HepG2 (cell line): Measurements from ENCODE around the gene SAPCD2. TPM values are rescaled to one million over a fixed set of nuclear protein-coding genes. Genes with fewer than 3 reads are reported as not detected.
A peak's percentile ranks its signal among the peaks of the same experiment; 100 is the strongest.

Source experiments
- ATAC-seq: fragments of 200-7000 bp; cut with Tn5 transposase; 3 replicates; pipeline ENCODE4 v1.9.1; 2020; ENCODE audit warnings: mild to moderate bottlenecking, moderate library complexity
- BruUV-seq: library from RNA; stranded (reverse); fragments of 400-500 nt; replicated peaks from 2 replicates; lab custom pipeline; 2021; lab: Mats Ljungman, UMichigan
- CTCF ChIA-PET: fragments of 300-600 bp; formaldehyde crosslinking; extraction: SDS; loops from one replicate; lab custom pipeline; 2021; ENCODE audit warnings: low total read pairs, inconsistent platforms, low intra/inter-chr PET ratio; lab: Yijun Ruan, JAX
- POLR2A ChIA-PET: fragments of 350-600 bp; sonication (Branson Sonifier 250); formaldehyde crosslinking; loops from one replicate; lab custom pipeline; 2020; ENCODE audit warnings: antibody characterized with exemption, inconsistent platforms; lab: Yijun Ruan, JAX
- DNase-seq: peaks from one replicate; pipeline ENCODE4 v3.0.0-alpha.2; 2015; ENCODE audit warnings: low spot score
- FAIRE-seq: peaks from 3 replicates; lab custom pipeline; 2011; peaks lifted over from hg19 to GRCh38; lab: Jason Lieb, UNC
- H2AFZ ChIP-seq: one replicate; pipeline ENCODE4 v1.6.1; 2011; ENCODE audit warnings: low read length, inconsistent platforms
- H3K27ac ChIP-seq: fragments of 300-600 bp; 3 replicates; pipeline ENCODE4 v1.8.0; 2011; ENCODE audit warnings: mixed run types, mild to moderate bottlenecking, mixed read lengths, low read length, inconsistent platforms; ENCODE audit not compliant: insufficient read depth; ENCODE audit errors: extremely low read length
- H3K27me3 ChIP-seq, 2 experiments: fragments of 200-600 bp in 1 of 2; 2 replicates in 1 of 2; 3 replicates in 1 of 2; pipeline versions ENCODE4 v1.6.0 to v1.8.0; 2011; ENCODE audit warnings: low read length in 2 of 2, mild to moderate bottlenecking in 2 of 2, moderate library complexity in 2 of 2, inconsistent platforms in 1 of 2; ENCODE audit not compliant: insufficient read depth in 2 of 2, control insufficient read depth in 1 of 2
- H3K36me3 ChIP-seq, 2 experiments: fragments of 200-600 bp in 1 of 2; replicated peaks in 1 of 2; 2 replicates in 1 of 2; 3 replicates in 1 of 2; pipeline versions ENCODE4 v1.5.1 to v1.8.0; 2011; ENCODE audit warnings: low read length in 2 of 2, inconsistent platforms in 1 of 2; ENCODE audit not compliant: insufficient read depth in 2 of 2, control insufficient read depth in 1 of 2
- H3K4me1 ChIP-seq: 2 replicates; pipeline ENCODE4 v1.5.1; 2012; ENCODE audit warnings: low read length, inconsistent platforms; ENCODE audit not compliant: insufficient read depth
- H3K4me2 ChIP-seq: 2 replicates; pipeline ENCODE4 v1.6.0; 2011; ENCODE audit warnings: low read depth, low read length, inconsistent platforms
- H3K4me3 ChIP-seq, 3 experiments: fragments of 200-600 bp in 1 of 3; sonication (generic), shearing (Covaris generic) in 1 of 3; replicated peaks in 1 of 3; 2 replicates each; pipeline ENCODE4 v1.5.1; 2011 to 2016; ENCODE audit warnings: low read length in 3 of 3, inconsistent platforms in 2 of 3, low read depth in 2 of 3, mild to moderate bottlenecking in 2 of 3, control low read depth in 1 of 3, mixed read lengths in 1 of 3; ENCODE audit not compliant: insufficient read depth in 1 of 3
- H3K79me2 ChIP-seq: one replicate; pipeline ENCODE4 v1.6.1; 2011; ENCODE audit warnings: low read length, inconsistent platforms; ENCODE audit not compliant: insufficient read depth
- H3K9ac ChIP-seq: 2 replicates; pipeline ENCODE4 v1.6.0; 2011; ENCODE audit warnings: mild to moderate bottlenecking, low read depth, low read length, inconsistent platforms; ENCODE audit not compliant: insufficient read depth
- H3K9me3 ChIP-seq: 2 replicates; pipeline ENCODE4 v1.5.1; 2012; ENCODE audit warnings: mild to moderate bottlenecking, low read length
- H4K20me1 ChIP-seq: 2 replicates; pipeline ENCODE4 v1.6.0; 2011; ENCODE audit warnings: inconsistent platforms, mild to moderate bottlenecking, low read length, moderate library complexity; ENCODE audit not compliant: insufficient read depth
- ELF4 ChIP-seq: sonication (generic); formaldehyde crosslinking; IDR thresholded peaks from 2 replicates; pipeline ENCODE4 v1.5.0; 2020; ENCODE audit warnings: missing genetic modification reagents, mild to moderate bottlenecking, moderate library complexity, borderline replicate concordance
- HDAC6 ChIP-seq: fragments of 200-600 bp; sonication (generic); IDR thresholded peaks from 2 replicates; pipeline ENCODE4 v1.7.0; 2017; ENCODE audit warnings: mild to moderate bottlenecking, antibody characterized with exemption, low read length, low read depth
- IKZF4 ChIP-seq: sonication (generic); formaldehyde crosslinking; IDR thresholded peaks from 2 replicates; pipeline ENCODE4 v1.5.1; 2020; ENCODE audit warnings: borderline replicate concordance, mild to moderate bottlenecking, low read depth, missing genetic modification reagents; ENCODE audit errors: not compliant biosample characterization
- NFE2 ChIP-seq: sonication (generic); formaldehyde crosslinking; IDR thresholded peaks from 2 replicates; pipeline ENCODE4 v1.4.0; 2020; ENCODE audit warnings: missing genetic modification reagents
- RBM22 ChIP-seq: fragments of 200-400 bp; formaldehyde crosslinking; optimal IDR thresholded peaks from 2 replicates; pipeline ENCODE3; 2017; ENCODE audit warnings: mild to moderate bottlenecking, low read length, moderate library complexity
- SNAI1 ChIP-seq: sonication (generic); formaldehyde crosslinking; IDR thresholded peaks from 2 replicates; pipeline ENCODE4 v1.5.0; 2020; ENCODE audit warnings: mild to moderate bottlenecking, missing genetic modification reagents, borderline replicate concordance
- TEAD3 ChIP-seq: optimal IDR thresholded peaks from 2 replicates; pipeline ENCODE3; 2016; ENCODE audit warnings: borderline replicate concordance
- ZMYM3 ChIP-seq: sonication (generic); formaldehyde crosslinking; IDR thresholded peaks from 2 replicates; pipeline ENCODE4 v1.5.1; 2020; ENCODE audit warnings: mild to moderate bottlenecking, missing genetic modification reagents
- ZNF850 ChIP-seq: sonication (generic); formaldehyde crosslinking; conservative IDR thresholded peaks from 2 replicates; pipeline ENCODE4 v1.9.0; 2021; ENCODE audit warnings: mild to moderate bottlenecking, missing genetic modification reagents
- ZNF891 ChIP-seq: sonication (generic); formaldehyde crosslinking; IDR thresholded peaks from 2 replicates; pipeline ENCODE4 v1.5.0; 2020; ENCODE audit warnings: mild to moderate bottlenecking, missing genetic modification reagents
- WGBS: methylation state at CpG from one replicate; pipeline ENCODE4 v1.1.6; 2017; ENCODE audit warnings: low lambda C conversion rate; 5-methylcytosine and 5-hydroxymethylcytosine counted together
- in situ Hi-C: cut with HindIII; loops from 2 replicates; pipeline ENCODE4 v1.10.0; 2017; ENCODE audit warnings: low pct_unique_long_range_greater_than_20kb; ENCODE audit not compliant: extremely low pct_ligation_motif_present
- intact Hi-C: fragments of 100-400 bp; cut with micrococcal nuclease; formaldehyde crosslinking; loops from one replicate; pipeline ENCODE4 v1.10.0; 2022; ENCODE audit not compliant: unreplicated experiment
- polyA plus RNA-seq, 8 experiments: library from polyadenylated mRNA; depleted of rRNA in 3 of 8; stranded (reverse) in 7 of 8; unstranded in 1 of 8; fragments of >200 nt; fragmentation: Illumina TruSeq in 4 of 8; extraction: Trizol in 4 of 8; gene quantifications; 2 replicates each; pipeline versions ENCODE4 v1.2.1 to v1.2.3, GENCODE V29; 2011 to 2016; ENCODE audit warnings: low read depth in 4 of 8, missing spikeins in 1 of 8, mixed read lengths in 1 of 8; ENCODE audit not compliant: insufficient read depth in 1 of 8
- total RNA-seq, 5 experiments: library from RNA; depleted of rRNA; stranded (reverse); fragments of >200 nt; fragmentation: Illumina TruSeq; extraction: Trizol; gene quantifications; 2 replicates each; pipeline ENCODE4 v1.2.3, GENCODE V29; 2016; ENCODE audit warnings: low read depth in 1 of 5
- TF ChIP-seq, protein P1 (sequence below): sonication (generic); formaldehyde crosslinking; IDR thresholded peaks from 2 replicates; pipeline ENCODE4 v1.5.0; 2020; ENCODE audit warnings: missing genetic modification reagents
- TF ChIP-seq, protein P2 (sequence below): sonication (generic); formaldehyde crosslinking; IDR thresholded peaks from 2 replicates; pipeline ENCODE4 v1.8.0; 2022; ENCODE audit warnings: mild to moderate bottlenecking, missing genetic modification reagents; ENCODE audit not compliant: insufficient replicate concordance

The SAPCD2 gene
- total and polyA plus RNA-seq, 2 of the 13 experiments (the other 11 are each of a cell fraction or from before 2014, with no cell fraction given), result 21.9 to 42.8 TPM

DNA sequence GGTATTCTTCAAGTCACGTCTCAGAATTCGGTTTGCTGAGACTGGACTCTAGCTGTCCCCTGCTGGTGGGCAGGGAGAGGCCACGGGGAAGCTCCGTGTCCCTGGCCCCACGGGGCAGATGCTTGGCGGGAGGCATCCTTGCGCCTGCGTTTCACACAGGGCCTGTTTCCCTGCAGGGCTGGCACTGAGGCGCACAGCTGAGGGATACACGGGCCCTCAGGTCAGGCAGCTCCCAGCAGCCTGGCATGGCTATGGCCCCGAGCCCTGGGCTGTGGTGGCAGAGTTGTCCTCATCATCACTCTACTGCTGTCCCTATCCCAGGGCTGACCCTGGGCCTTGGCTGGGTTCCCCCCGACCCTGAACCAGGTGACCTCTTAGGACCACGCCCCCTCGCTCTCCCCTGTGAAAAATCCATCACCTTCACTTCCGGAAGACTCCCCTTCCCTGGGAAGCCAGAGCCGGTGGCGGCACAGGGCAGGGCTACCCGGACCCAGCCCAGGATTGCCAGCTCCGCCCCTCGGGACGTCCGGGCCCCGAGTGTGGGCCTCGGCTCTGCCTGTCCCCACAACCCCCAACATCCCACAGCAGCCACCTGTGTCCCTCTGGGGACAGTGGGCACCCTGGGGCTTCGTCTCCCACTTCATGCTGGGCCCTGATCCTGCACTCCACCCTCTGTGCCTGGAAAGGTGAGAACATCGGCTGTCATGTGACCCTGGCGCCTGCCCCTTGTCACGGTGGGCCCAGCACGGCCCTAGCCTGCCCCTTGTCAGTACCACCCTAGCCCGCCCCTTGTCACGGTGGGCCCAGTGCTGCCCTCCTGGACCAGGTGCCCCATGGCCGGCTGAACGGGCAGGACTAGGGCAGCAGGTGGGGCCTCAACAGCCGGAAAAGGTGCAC, 39.1 kb upstream of the SAPCD2 start:
- no peak overlapping the region for H2AFZ ChIP-seq
- H3K9me3 ChIP-seq, result no peaks in the 10 kb centered on the region
- no peak for ATAC-seq
- DNase-seq, result no peak
- no peak overlapping the region for H3K9ac ChIP-seq
- WGBS, result 91% methylated on average over 21 of the region's 34 CpGs
- no peak overlapping the region for H3K27ac ChIP-seq
- peaks cover 37% of the 10 kb centered on the region for H3K4me1 ChIP-seq
- BruUV-seq, result no TSS peak
- no peak overlapping the region for H3K4me2 ChIP-seq
- no peaks in the 10 kb centered on the region for H4K20me1 ChIP-seq
- peaks cover 11 to 19% of the 10 kb centered on the region in 2 experiments; a peak in 4 of 5 replicates for H3K36me3 ChIP-seq
- CTCF ChIA-PET, result no interaction called here
- in situ Hi-C loops (loop anchor here (5.0 kb wide), 1 partner anchor 118 kb away; the partner anchor contains the start of genes CYSRT1 and RNF224), intact Hi-C loops (loop anchor here (10.0 kb wide), 1 partner anchor 65 kb away; the partner anchor contains the start of genes LRRC26 and TMEM210)
- H3K79me2 ChIP-seq, result no peaks in the 10 kb centered on the region
- no peak for FAIRE-seq
- H3K27me3 ChIP-seq, result no peaks in the 10 kb centered on the region
- POLR2A ChIA-PET, result interaction anchor here (0.9 kb wide), 1 partner anchor 9 kb away, joined by 3 read pairs; no protein-coding TSS in a partner anchor
- no peak overlapping the region for H3K4me3 ChIP-seq
- no peak for TF ChIP-seq IKZF4 (CRISPR knock-in tag)
- peak; percentile 25 for TF ChIP-seq RBM22
- TF ChIP-seq NFE2, result no peak

DNA sequence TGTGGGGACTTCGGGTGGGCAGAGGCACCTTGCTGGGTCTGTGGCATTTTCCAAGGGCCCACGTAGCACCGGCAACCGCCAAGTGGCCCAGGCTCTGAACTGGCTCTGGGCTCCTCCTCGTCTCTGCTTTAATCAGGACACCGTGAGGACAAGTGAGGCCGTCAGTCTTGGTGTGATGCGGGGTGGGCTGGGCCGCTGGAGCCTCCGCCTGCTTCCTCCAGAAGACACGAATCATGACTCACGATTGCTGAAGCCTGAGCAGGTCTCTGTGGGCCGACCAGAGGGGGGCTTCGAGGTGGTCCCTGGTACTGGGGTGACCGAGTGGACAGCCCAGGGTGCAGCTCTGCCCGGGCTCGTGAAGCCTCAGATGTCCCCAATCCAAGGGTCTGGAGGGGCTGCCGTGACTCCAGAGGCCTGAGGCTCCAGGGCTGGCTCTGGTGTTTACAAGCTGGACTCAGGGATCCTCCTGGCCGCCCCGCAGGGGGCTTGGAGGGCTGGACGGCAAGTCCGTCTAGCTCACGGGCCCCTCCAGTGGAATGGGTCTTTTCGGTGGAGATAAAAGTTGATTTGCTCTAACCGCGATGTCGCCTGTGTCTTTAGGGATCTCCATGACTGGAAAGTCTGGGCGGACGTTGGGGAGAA, 38.4 kb upstream of the SAPCD2 start:
- H3K27ac ChIP-seq, result no peak overlapping the region
- 96% methylated on average over 22 of the region's 29 CpGs for WGBS
- in situ Hi-C loops (no loop called here), intact Hi-C loops (no loop called here)
- BruUV-seq, result no TSS peak
- peaks cover 13 to 23% of the 10 kb centered on the region in 2 experiments for H3K36me3 ChIP-seq
- DNase-seq (no peak), ATAC-seq (no peak), FAIRE-seq (no peak)
- H3K9ac ChIP-seq, result no peak overlapping the region
- no peaks in the 10 kb centered on the region for H3K27me3 ChIP-seq
- POLR2A ChIA-PET, result interaction anchor here (0.9 kb wide), 1 partner anchor 10 kb away, joined by 3 read pairs; no protein-coding TSS in a partner anchor
- H4K20me1 ChIP-seq, result no peaks in the 10 kb centered on the region
- no peak overlapping the region for H2AFZ ChIP-seq
- H3K79me2 ChIP-seq, result no peaks in the 10 kb centered on the region
- no peak overlapping the region for H3K4me3 ChIP-seq
- peaks cover 37% of the 10 kb centered on the region for H3K4me1 ChIP-seq
- no peak overlapping the region for H3K4me2 ChIP-seq
- H3K9me3 ChIP-seq, result no peaks in the 10 kb centered on the region
- CTCF ChIA-PET, result no interaction called here
- TF ChIP-seq TEAD3 (no peak), SNAI1 (CRISPR knock-in tag) (no peak), ZNF850 (CRISPR knock-in tag) (no peak), HDAC6 (no peak), ZMYM3 (CRISPR knock-in tag) (no peak), ELF4 (no peak), ZNF891 (no peak)
- TF ChIP-seq, protein P1, sequence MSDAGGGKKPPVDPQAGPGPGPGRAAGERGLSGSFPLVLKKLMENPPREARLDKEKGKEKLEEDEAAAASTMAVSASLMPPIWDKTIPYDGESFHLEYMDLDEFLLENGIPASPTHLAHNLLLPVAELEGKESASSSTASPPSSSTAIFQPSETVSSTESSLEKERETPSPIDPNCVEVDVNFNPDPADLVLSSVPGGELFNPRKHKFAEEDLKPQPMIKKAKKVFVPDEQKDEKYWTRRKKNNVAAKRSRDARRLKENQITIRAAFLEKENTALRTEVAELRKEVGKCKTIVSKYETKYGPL, result no peak
- TF ChIP-seq, protein P2, sequence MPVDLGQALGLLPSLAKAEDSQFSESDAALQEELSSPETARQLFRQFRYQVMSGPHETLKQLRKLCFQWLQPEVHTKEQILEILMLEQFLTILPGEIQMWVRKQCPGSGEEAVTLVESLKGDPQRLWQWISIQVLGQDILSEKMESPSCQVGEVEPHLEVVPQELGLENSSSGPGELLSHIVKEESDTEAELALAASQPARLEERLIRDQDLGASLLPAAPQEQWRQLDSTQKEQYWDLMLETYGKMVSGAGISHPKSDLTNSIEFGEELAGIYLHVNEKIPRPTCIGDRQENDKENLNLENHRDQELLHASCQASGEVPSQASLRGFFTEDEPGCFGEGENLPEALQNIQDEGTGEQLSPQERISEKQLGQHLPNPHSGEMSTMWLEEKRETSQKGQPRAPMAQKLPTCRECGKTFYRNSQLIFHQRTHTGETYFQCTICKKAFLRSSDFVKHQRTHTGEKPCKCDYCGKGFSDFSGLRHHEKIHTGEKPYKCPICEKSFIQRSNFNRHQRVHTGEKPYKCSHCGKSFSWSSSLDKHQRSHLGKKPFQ (CRISPR knock-in tag), result no peak
